Spleen (tissue), 7 donors: ENCODE data around the gene SPIRE1.

Source experiments
- CTCF ChIP-seq, 11 experiments: fragments of 200-600 bp in 7 of 11; fragments of 450-650 bp in 4 of 11; sonication (generic) in 4 of 11; IDR thresholded peaks in 8 of 11; conservative IDR thresholded peaks in 3 of 11; 1 replicate in 7 of 11; 2 replicates in 4 of 11; pipeline versions ENCODE4 v1.4.0 to v1.8.0; 2016 to 2021; ENCODE audit warnings: antibody characterized with exemption in 11 of 11, inconsistent platforms in 4 of 11, mild to moderate bottlenecking in 1 of 11
- POLR2A ChIP-seq, 3 donors: fragments of 450-650 bp; IDR thresholded peaks; one replicate each; pipeline ENCODE4 v1.5.1; 2017; ENCODE audit warnings: antibody characterized with exemption in 3 of 3, mild to moderate bottlenecking in 1 of 3
- donor health status: DM: no; HTN: no; CAD: no; lungs with moderate emphysema.
- donor health status: DM: no; HTN: no; CAD: no.
- donor health status: DM: no; HTN: no; CAD: no.

- TF ChIP-seq CTCF (IDR thresholded peaks at IDR 0.05 in 8 of 11, conservative IDR thresholded peaks at IDR 0.05 in 3 of 11) (no peak), POLR2A (IDR thresholded peaks at IDR 0.05) (no peak)
Observed at GRCh38 chr18:12423820-12424219, 234.1 kb downstream of the SPIRE1 start.
